GM18867 (cell line): ENCODE results near the gene TMED1.

Source experiments
- ATAC-seq: cut with Tn5 transposase; IDR thresholded peaks from one replicate; pipeline ENCODE4 v1.9.1; 2021; ENCODE audit warnings: mild to moderate bottlenecking, moderate library complexity; ENCODE audit not compliant: unreplicated experiment

The TMED1 gene

DNA sequence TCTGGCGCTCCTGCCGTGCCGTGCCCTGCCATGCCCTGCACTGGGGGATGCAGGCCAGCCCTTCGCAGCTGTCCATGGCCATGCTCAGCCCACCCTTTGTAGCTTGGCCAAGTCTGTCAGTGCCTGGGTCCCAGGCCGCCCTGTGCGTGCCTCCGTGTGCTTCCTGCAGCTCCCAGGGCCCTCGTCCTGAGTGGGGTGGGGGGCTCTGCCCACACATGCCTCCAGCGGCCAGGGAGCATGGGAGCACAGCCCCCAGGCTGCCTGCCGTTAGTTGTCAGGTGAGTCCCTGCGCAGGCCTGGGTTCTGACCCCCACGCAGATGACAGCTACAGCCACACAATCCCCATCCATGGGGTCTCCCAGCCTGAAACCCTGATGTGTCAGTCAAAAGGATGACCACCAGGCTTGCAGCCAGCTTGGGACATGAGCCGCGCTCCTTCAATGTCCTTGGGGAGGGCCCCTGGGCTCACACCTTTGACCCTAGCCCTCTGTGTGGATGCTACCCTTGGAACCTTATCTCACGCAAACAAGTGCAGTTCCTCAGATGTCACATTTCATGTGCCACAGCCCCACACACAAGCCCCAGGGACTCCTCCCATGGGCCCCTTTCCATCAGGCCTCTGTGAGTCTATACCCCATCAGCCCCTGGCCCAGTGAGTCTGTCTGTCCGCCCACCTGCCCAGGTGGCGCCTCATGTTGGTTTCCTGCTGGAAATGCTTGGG, 24.5 kb downstream of the TMED1 start:
- ATAC-seq, result no peak

DNA sequence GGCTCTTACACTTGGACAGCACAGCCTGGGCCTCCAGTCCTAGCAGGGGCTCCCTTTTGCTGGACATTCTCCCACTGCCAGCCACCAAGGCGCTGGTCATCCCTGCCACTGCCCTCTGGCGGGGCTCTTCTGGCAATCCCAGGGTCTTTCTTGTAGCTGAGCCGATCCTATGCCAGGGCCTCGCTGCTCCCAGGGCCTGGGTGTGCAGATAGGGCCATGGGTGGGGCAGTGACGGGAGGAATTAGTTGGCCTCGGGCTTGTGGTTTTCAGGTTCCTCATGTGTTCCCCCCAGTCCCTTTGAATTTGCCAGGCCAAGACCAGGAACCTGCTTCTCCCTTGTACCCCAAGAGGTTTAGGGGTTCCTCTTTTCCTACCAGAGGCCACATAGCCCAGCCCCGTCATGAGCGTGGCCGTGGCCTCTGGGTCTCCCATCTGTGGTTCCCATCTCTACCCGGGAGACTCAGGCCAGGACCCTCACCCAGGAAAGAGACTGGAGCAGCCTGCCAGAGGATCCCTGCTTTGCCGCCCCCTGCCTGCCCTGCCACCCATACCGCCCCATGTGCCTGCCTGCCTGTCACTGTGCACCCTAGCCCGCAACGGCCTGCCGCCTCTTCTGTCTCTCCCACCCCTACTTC, 26.2 kb downstream of the TMED1 start:
- no peak for ATAC-seq

DNA sequence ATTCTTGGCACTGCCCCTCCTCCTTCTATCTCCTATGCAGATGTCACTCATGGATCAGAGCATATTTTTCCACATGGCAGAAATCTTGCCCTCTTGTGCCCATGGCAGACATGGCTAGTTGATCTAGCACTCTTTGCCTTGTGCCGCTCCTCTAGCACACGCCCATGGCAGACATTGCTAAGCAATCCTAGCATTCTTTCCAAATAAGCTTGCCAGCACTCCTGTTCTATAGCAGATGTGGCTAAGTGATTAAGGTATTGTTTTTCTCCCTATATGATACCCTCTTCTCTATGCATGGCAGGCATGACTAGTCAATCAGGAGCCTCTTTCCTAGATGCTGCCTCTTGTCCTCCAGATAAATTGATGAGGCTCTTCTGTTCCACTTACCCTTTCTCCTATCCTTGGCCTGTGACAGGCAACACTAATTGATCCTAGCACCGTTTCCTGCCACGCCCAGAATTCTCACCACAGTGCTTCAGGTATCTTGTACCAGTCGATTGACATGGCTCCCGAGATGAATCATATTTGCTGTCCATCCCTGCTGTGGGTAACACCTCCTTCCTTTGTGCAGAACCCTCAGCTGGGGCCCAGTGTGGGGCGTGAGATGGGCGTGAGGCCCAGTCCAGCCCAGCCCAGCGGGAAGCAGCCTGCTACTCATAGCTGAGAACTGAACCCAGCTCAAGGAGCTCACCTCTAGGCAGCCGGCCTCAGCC, 26.9 kb downstream of the TMED1 start:
- no peak for ATAC-seq

DNA sequence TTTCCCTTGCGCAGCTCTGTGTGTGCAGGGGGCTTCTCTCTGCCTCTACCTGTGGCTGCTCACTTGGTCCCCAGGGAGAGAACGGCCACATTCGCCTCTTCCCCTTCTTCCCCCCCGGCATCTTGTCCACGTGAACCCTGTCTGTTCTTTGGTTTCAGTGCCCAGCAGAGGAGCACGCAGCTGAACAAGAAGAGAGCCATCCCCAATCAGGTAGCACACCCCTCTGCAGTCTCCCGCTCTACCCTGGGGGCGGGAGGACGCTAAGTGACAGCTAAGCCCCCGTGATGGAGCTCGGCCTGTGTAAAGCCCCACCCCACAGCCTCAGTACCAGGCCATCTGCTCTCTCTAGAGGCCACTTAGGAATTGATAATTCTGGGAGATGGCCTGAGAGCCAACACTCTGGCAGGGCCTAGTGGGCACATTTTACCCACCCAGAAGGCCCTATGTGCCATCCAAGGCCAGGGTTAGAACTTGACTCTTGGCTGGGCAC, 30.2 kb downstream of the TMED1 start:
- no peak for ATAC-seq

DNA sequence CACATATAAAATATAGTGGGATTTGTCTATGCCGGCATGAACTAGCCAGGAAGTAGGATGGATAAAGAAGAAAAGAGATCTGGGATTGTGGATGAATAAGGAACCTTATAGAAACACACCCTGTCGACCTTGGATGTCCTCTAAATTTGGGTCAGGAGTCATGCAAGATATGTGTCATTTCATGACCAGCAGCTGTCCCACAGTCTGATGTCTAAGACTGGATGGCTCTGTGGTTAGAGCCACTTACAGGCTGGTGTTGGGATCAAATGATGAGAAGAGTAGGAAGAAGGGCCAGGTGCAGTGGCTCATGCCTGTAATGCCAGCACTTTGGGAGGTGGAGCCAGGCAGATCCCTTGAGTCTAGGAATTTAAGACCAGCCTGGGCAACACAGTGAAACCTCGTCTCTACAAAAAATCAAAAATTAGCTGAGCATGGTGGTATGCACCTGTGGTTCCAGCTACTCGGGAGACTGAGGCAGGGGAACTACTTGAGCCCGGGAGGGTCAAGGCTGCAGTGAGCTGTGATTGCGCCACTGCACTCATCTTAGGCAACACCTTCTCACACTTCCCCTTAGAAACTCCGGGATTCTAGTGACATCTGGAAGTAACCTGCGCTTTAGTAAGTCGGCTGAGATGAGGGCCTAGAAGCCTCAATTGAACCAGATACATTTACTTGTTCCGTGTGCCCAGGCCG, 30.8 kb downstream of the TMED1 start:
- ATAC-seq, result no peak

DNA sequence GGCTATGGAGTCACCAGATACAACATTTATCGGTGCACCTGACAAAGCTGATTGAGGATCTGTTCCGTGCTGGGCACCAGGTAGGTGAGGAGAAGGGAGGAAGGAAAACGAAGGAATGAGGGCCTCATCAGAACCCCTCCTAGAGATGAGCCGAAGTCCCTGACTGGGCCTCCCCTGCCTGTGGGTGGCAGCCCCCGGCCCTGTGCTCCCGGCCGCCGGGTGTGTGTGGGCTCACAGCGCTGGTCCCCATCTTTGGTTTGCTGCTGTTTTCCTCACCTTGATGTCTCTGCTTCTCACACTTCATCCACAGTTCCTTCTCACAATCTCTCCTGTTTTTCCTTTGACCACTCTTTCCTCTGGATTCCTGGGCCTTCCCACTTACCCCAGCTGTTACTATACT, 32.8 kb downstream of the TMED1 start:
- ATAC-seq, result no peak

DNA sequence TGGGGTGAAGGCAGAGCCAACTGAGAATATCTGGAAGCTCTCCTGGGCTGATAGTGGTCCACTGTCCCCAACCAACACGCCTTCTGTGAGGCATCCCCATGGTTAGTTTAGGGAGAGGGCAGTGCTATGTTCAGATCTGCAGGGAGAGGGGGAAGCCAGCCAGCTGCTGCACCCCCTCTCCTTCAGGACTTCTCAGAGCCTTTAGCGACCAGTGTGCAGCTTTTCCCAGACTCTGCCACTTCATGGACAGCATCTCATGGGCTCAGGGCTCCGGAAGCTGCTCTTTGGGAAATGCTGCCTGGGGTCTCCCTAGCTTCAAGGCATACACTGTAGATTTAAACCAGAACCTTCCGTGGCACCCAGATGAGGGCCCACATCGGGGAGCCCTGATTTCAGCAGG, 33.5 kb downstream of the TMED1 start:
- no peak for ATAC-seq

DNA sequence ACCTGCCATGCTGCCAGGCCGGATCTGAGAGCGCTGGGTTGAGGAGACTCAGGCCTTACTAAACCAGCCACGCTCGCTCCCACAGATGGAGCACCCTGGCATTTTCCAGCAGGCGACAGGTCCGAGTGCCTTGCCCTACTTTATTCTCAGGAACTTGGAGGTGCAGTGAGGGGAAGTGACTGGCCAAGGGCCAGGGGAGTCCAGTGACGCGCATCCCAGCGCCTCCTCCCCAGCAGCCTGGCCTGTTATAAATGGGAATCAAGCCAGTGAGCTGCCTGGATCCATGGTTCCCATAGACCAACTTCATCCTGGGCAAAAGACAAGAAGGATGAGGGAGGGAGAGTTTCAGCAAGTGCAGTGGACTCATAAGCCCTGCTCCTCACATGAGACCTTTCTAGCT, 35.5 kb downstream of the TMED1 start:
- no peak for ATAC-seq

DNA sequence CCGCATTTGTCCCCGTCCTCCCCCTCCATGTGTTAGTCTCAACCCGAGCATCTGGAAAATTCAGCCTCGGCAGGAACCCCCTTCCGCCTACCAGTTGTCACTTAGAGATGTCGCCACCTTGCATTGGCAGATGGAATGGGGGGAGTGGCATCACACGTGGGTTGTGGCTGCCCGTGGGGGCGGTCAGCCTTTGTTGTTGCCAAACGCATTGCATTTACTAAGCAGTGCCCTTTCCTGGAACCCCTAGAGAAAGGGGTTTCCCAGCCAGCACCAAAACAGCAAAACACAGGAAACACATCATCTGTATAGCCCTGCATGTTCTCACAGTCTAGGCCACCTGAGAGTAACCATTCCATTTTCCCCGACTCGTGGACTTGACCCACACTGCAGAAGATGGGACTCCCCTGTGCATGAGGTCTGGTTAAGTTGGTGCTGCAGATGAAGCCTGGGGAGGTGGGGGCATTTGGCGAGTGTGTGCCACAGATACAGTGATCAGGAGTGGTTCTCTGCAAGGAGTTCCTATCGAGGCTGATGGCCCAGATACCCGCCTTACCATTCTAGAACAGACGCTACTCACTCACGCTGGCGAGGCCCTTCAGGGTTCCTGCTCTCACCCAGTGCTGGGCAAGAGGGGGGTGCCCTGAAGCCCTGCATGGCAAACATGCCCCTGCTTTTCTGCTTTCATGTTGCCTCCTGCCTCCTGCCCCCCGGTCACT, 38.3 kb downstream of the TMED1 start:
- no peak for ATAC-seq

DNA sequence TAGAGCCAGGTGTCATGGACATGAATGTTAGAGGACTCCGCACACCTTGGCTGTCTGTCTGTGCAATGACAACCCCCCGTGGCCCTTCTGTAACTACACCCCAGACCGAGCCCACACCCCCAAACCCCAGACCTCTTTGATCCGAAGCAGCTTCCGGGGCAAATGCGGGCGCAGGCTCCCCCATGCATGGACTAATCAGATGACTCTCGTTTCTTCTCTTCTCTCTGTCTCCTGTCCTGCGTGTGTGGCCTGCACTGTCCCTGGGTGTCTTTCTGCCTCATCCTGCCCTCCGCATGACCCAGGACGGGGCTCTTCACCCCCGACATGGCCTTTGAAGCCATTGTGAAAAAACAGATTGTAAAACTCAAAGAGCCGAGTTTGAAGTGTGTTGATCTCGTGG, 38.9 kb downstream of the TMED1 start:
- no peak for ATAC-seq

DNA sequence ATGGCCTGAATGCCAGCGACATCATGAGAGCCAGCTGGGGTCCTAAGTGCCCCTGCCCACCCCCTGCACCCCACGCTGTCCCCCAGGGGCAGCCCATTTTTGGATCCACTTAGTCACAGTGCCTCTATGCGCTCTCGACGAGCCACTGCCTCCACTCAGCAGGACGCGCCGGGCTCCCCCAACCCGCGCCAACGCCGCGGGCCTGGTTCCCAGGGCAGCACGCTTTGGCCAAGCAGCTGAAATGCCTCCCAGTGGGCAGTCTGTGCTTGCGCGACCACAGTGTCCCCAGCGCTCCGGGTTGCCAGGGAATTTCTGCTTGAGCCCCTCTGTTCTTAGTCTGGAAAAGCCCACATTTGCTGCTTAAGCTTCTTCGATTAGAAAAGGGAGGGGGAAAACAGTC, 39.4 kb downstream of the TMED1 start:
- no peak for ATAC-seq

DNA sequence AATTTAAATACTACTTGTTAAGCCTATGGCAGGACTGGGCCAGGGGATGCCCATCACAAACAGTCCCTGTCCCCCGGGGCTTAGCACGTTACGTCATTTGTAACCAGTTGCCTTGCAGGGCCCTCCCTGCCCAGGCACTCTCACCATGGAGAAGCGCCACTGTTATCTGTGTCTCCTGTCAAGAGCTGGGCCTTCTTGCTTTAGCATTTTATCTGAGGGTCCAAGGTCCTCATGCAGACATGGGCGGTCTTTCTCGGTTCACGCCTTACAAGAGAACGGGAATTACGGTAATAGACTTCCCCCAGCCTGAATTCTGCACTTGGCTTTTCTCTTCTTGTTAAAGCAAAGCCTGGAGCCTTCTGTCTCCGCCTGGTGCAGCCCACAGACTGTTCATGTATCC, 46.1 kb downstream of the TMED1 start:
- no peak for ATAC-seq

DNA sequence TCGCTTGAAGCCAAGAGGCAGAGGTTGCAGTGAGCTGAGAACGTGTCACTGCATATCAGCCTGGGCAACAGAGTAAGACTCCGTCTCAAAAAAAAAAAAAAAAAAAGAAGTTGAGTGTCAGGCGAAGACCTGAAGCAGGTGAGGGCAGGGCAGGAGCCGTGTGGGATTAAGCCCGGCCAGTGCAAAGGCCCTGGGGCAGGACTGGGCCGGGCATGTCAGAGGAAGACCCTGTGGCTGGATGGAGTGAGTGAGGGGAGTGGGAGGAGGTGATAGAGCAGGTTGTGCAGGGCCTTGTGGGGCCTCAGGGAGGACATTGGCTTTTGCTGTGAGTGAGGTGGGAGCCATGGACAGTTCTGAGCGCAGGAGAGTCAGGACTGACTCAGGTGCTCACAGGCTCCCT, 47.9 kb downstream of the TMED1 start:
- no peak for ATAC-seq

DNA sequence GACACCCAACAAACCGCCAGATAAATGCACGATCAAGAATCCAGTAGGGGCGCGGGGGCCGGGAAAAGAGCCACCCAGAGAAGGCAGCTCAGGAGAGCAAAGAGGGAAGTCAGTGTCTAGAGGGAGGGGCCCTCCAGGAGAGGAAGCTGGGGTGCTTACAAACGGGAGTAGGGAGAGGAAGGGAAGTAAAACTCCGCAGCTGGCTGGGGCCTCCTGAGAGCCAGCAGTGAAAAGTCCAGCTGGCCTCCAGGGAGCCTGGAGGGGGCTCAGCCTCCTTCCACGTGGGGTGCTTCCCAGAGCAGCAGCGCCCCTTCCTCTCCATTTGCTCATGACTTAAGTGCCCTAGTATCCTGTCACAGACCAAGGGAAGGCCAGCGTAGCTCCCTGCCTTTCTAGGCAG, 51.8 kb downstream of the TMED1 start:
- no peak for ATAC-seq

DNA sequence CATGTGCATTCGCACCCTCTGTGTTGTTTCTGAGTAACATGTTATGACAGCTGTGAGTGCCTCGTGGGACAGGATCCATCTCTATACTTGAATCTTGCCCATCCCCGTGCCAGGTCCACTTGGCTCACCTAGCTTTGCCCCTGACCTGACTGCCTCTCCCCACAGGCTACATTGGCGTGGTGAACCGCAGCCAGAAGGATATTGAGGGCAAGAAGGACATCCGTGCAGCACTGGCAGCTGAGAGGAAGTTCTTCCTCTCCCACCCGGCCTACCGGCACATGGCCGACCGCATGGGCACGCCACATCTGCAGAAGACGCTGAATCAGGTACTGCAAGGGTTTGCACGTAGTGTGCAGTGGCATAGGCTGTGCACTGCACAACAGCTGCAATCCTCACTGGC, 53.2 kb downstream of the TMED1 start:
- no peak for ATAC-seq
